HepG2 (cell line): ENCODE measurements around the gene FSIP1. TPM values are rescaled to one million over a fixed set of nuclear protein-coding genes. Genes with fewer than 3 reads are reported as not detected.

Experiments used
- AGO1 ChIP-seq: fragments of 200-400 bp; formaldehyde crosslinking; IDR thresholded peaks from 2 replicates; pipeline ENCODE4 v1.6.1; 2017; ENCODE audit warnings: mild to moderate bottlenecking, low read depth, low read length, moderate library complexity; ENCODE audit not compliant: poor library complexity, severe bottlenecking
- ATF7 ChIP-seq, 2 experiments: fragments of 450-650 bp in 1 of 2; sonication (generic) in 1 of 2; formaldehyde crosslinking in 1 of 2; IDR thresholded peaks; 2 replicates each; pipeline versions ENCODE4 v1.4.0 to v1.6.1; 2016 to 2020; ENCODE audit warnings: antibody characterized with exemption in 1 of 2, mild to moderate bottlenecking in 1 of 2, missing genetic modification reagents in 1 of 2
- CBX2 ChIP-seq, 2 experiments: fragments of 200-600 bp in 1 of 2; sonication (generic); formaldehyde crosslinking in 1 of 2; IDR thresholded peaks; 2 replicates each; pipeline versions ENCODE4 v1.7.0 to v1.8.1; 2018 to 2022; ENCODE audit warnings: low read depth in 2 of 2, low read length in 1 of 2, mild to moderate bottlenecking in 1 of 2, missing genetic modification reagents in 1 of 2
- EED ChIP-seq: sonication (generic); formaldehyde crosslinking; IDR thresholded peaks from 2 replicates; pipeline ENCODE4 v1.5.0; 2020; ENCODE audit warnings: mild to moderate bottlenecking, missing genetic modification reagents
- HINFP ChIP-seq: sonication (generic); formaldehyde crosslinking; IDR thresholded peaks from 2 replicates; pipeline ENCODE4 v1.4.0; 2020; ENCODE audit warnings: low read depth, mild to moderate bottlenecking, missing genetic modification reagents
- ISL2 ChIP-seq: sonication (generic); formaldehyde crosslinking; IDR thresholded peaks from 2 replicates; pipeline ENCODE4 v1.5.0; 2020; ENCODE audit warnings: missing genetic modification reagents
- KAT8 ChIP-seq: IDR thresholded peaks from 2 replicates; pipeline ENCODE4 v1.6.1; 2016; ENCODE audit warnings: missing genetic modification reagents, missing compliant biosample characterization
- KLF9 ChIP-seq: IDR thresholded peaks from 2 replicates; pipeline ENCODE4 v1.6.1; 2016; ENCODE audit warnings: low read depth
- MED1 ChIP-seq: sonication (generic); formaldehyde crosslinking; IDR thresholded peaks from 2 replicates; pipeline ENCODE4 v1.4.0; 2020; ENCODE audit warnings: missing genetic modification reagents
- MXD3 ChIP-seq: IDR thresholded peaks from 2 replicates; pipeline ENCODE4 v1.6.1; 2016; ENCODE audit warnings: mild to moderate bottlenecking, missing biosample characterization, missing genetic modification reagents
- PAWR ChIP-seq: sonication (generic); formaldehyde crosslinking; IDR thresholded peaks from 2 replicates; pipeline ENCODE4 v1.4.0; 2020; ENCODE audit warnings: missing genetic modification reagents, mild to moderate bottlenecking, borderline replicate concordance
- RXRB ChIP-seq: IDR thresholded peaks from 2 replicates; pipeline ENCODE4 v1.6.1; 2016; ENCODE audit warnings: borderline replicate concordance, missing genetic modification reagents, missing compliant biosample characterization
- SAP130 ChIP-seq: IDR thresholded peaks from 2 replicates; pipeline ENCODE4 v1.6.1; 2016; ENCODE audit warnings: low read depth
- XBP1 ChIP-seq: sonication (generic); formaldehyde crosslinking; IDR thresholded peaks from 2 replicates; pipeline ENCODE4 v1.5.0; 2020; ENCODE audit warnings: missing genetic modification reagents
- ZFP36L1 ChIP-seq: sonication (generic); formaldehyde crosslinking; IDR thresholded peaks from 2 replicates; pipeline ENCODE4 v1.8.0; 2022; ENCODE audit warnings: mild to moderate bottlenecking, missing genetic modification reagents, moderate library complexity
- ZNF136 ChIP-seq: sonication (generic); formaldehyde crosslinking; IDR thresholded peaks from 2 replicates; pipeline ENCODE4 v1.8.1; 2022; ENCODE audit warnings: low read depth, mild to moderate bottlenecking, moderate library complexity, missing genetic modification reagents
- ZNF256 ChIP-seq: sonication (generic); formaldehyde crosslinking; conservative IDR thresholded peaks from 2 replicates; pipeline ENCODE4 v1.4.0; 2020; ENCODE audit warnings: missing genetic modification reagents
- ZNF546 ChIP-seq: sonication (generic); formaldehyde crosslinking; conservative IDR thresholded peaks from 2 replicates; pipeline ENCODE4 v1.8.1; 2023; ENCODE audit warnings: mild to moderate bottlenecking, missing genetic modification reagents
- ZNF660 ChIP-seq: sonication (generic); formaldehyde crosslinking; IDR thresholded peaks from 2 replicates; pipeline ENCODE4 v1.5.1; 2020; ENCODE audit warnings: mild to moderate bottlenecking, low read depth, missing genetic modification reagents, borderline replicate concordance
- ZSCAN21 ChIP-seq: sonication (generic); formaldehyde crosslinking; IDR thresholded peaks from 2 replicates; pipeline ENCODE4 v1.8.0; 2022; ENCODE audit warnings: mild to moderate bottlenecking, missing genetic modification reagents, moderate library complexity, borderline replicate concordance
- polyA plus RNA-seq, 8 experiments: library from polyadenylated mRNA; depleted of rRNA in 3 of 8; stranded (reverse) in 7 of 8; unstranded in 1 of 8; fragments of >200 nt; fragmentation: Illumina TruSeq in 4 of 8; extraction: Trizol in 4 of 8; gene quantifications; 2 replicates each; pipeline versions ENCODE4 v1.2.1 to v1.2.3, GENCODE V29; 2011 to 2016; ENCODE audit warnings: low read depth in 4 of 8, missing spikeins in 1 of 8, mixed read lengths in 1 of 8; ENCODE audit not compliant: insufficient read depth in 1 of 8
- total RNA-seq, 5 experiments: library from RNA; depleted of rRNA; stranded (reverse); fragments of >200 nt; fragmentation: Illumina TruSeq; extraction: Trizol; gene quantifications; 2 replicates each; pipeline ENCODE4 v1.2.3, GENCODE V29; 2016; ENCODE audit warnings: low read depth in 1 of 5
- TF ChIP-seq, protein P1 (sequence below): sonication (generic); formaldehyde crosslinking; IDR thresholded peaks from 2 replicates; pipeline ENCODE4 v1.8.1; 2023; ENCODE audit warnings: mild to moderate bottlenecking, missing genetic modification reagents
- TF ChIP-seq, protein P2 (sequence below): sonication (generic); formaldehyde crosslinking; IDR thresholded peaks from 2 replicates; pipeline ENCODE4 v1.9.0; 2021; ENCODE audit warnings: missing genetic modification reagents, borderline replicate concordance
- TF ChIP-seq, protein P3 (sequence below): sonication (generic); formaldehyde crosslinking; IDR thresholded peaks from 2 replicates; pipeline ENCODE4 v1.4.0; 2020; ENCODE audit warnings: mild to moderate bottlenecking, missing genetic modification reagents

The FSIP1 gene
- total and polyA plus RNA-seq, 2 of the 13 experiments (the other 11 are each of a cell fraction or from before 2014, with no cell fraction given): 0.18 TPM; not detected in 1

- TF ChIP-seq MXD3 (CRISPR knock-in tag) (peak; percentile 51; the same call in 1 of the 2 replicates), ZFP36L1 (CRISPR knock-in tag) (no peak), KLF9 (CRISPR knock-in tag) (no peak), RXRB (CRISPR knock-in tag) (peak; percentile 64; the same call in 1 of the 2 replicates), ZNF136 (CRISPR knock-in tag) (no peak), PAWR (no peak), ISL2 (no peak), CBX2 (IDR thresholded peaks at IDR 0.05; ENCODE audit: low read depth, low read length) (no peak), CBX2 (CRISPR knock-in tag; IDR thresholded peaks at IDR 0.05; ENCODE audit: low read depth) (no peak), ZNF256 (CRISPR knock-in tag) (no peak), KAT8 (CRISPR knock-in tag) (peak; percentile 93), SAP130 (CRISPR knock-in tag) (peak; percentile 94), HINFP (CRISPR knock-in tag) (peak; percentile 33; the same call in 1 of the 2 replicates), XBP1 (no peak), ZNF660 (no peak), EED (CRISPR knock-in tag) (peak; percentile 69; the same call in 1 of the 2 replicates), AGO1 (no peak), ZNF546 (CRISPR knock-in tag) (0 out of 2 replicates have a peak, but pooled peaks have one; percentile 54), MED1 (CRISPR knock-in tag) (peak; percentile 36; the same call in 1 of the 2 replicates), ZSCAN21 (CRISPR knock-in tag) (no peak), ATF7 (IDR thresholded peaks at IDR 0.05) (no peak), ATF7 (CRISPR knock-in tag; IDR thresholded peaks at IDR 0.05) (no peak)
- TF ChIP-seq, protein P1, sequence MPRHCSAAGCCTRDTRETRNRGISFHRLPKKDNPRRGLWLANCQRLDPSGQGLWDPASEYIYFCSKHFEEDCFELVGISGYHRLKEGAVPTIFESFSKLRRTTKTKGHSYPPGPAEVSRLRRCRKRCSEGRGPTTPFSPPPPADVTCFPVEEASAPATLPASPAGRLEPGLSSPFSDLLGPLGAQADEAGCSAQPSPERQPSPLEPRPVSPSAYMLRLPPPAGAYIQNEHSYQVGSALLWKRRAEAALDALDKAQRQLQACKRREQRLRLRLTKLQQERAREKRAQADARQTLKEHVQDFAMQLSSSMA (CRISPR knock-in tag): no peak
- TF ChIP-seq, protein P2, sequence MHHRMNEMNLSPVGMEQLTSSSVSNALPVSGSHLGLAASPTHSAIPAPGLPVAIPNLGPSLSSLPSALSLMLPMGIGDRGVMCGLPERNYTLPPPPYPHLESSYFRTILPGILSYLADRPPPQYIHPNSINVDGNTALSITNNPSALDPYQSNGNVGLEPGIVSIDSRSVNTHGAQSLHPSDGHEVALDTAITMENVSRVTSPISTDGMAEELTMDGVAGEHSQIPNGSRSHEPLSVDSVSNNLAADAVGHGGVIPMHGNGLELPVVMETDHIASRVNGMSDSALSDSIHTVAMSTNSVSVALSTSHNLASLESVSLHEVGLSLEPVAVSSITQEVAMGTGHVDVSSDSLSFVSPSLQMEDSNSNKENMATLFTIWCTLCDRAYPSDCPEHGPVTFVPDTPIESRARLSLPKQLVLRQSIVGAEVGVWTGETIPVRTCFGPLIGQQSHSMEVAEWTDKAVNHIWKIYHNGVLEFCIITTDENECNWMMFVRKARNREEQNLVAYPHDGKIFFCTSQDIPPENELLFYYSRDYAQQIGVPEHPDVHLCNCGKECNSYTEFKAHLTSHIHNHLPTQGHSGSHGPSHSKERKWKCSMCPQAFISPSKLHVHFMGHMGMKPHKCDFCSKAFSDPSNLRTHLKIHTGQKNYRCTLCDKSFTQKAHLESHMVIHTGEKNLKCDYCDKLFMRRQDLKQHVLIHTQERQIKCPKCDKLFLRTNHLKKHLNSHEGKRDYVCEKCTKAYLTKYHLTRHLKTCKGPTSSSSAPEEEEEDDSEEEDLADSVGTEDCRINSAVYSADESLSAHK (CRISPR knock-in tag): no peak
- TF ChIP-seq, protein P3, sequence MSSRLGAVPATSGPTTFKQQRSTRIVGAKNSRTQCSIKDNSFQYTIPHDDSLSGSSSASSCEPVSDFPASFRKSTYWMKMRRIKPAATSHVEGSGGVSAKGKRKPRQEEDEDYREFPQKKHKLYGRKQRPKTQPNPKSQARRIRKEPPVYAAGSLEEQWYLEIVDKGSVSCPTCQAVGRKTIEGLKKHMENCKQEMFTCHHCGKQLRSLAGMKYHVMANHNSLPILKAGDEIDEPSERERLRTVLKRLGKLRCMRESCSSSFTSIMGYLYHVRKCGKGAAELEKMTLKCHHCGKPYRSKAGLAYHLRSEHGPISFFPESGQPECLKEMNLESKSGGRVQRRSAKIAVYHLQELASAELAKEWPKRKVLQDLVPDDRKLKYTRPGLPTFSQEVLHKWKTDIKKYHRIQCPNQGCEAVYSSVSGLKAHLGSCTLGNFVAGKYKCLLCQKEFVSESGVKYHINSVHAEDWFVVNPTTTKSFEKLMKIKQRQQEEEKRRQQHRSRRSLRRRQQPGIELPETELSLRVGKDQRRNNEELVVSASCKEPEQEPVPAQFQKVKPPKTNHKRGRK: no peak
Measured at GRCh38 chr15:39782441-39783138, at the start of gene FSIP1 (continued).
